IPS-18c (cell line): ENCODE data around the gene THAP6.
"Not testable (repeated sequence)": the region's sequence is repeated elsewhere in the genome, so short reads cannot be mapped to it uniquely, and the experiment has no call there.

Source experiments
- H3K4me3 ChIP-seq: 2 replicates; pipeline ENCODE4 v1.7.0; 2013; ENCODE audit warnings: low read depth, mild to moderate bottlenecking, low read length, moderate library complexity; ENCODE audit not compliant: insufficient read depth
- H3K9me3 ChIP-seq: one replicate; pipeline ENCODE4 v1.6.1; 2013; ENCODE audit warnings: mild to moderate bottlenecking, low read length, moderate library complexity; ENCODE audit not compliant: control insufficient read depth, insufficient read depth

The THAP6 gene

GRCh38 chr4:75514131-75514948, at the start of gene THAP6, which contains the start of gene RCHY1:
TSS of gene THAP6 (plus strand) at chr4:75514473. CDS start at chr4:75515453, 980 bp downstream.
TSS of gene RCHY1 (minus strand) at chr4:75514403. CDS start at chr4:75514286, 117 bp downstream.
- Histone ChIP-seq H3K9me3 (no peaks in the 10 kb centered on the region), H3K4me3 (peak within 1 kb of the TSS; percentile 98)

GRCh38 chr4:75469896-75470295, 44.4 kb upstream of the THAP6 start:
- Histone ChIP-seq H3K9me3 (no peaks in the 10 kb centered on the region), H3K4me3 (no peak overlapping the region)

GRCh38 chr4:75470738-75471137, 43.5 kb upstream of the THAP6 start:
- no peaks in the 10 kb centered on the region for H3K9me3 ChIP-seq
- H3K4me3 ChIP-seq = no peak overlapping the region

- Histone ChIP-seq H3K9me3 (no peaks in the 10 kb centered on the region), H3K4me3 (no peak overlapping the region)
These were observed 37.1 kb upstream of the THAP6 start for GRCh38 chr4:75477201-75477600.

- Histone ChIP-seq H3K4me3 (no peak overlapping the region), H3K9me3 (no peaks in the 10 kb centered on the region)
These were observed 30.1 kb upstream of the THAP6 start for GRCh38 chr4:75484190-75484589.

- Histone ChIP-seq H3K9me3 (no peaks in the 10 kb centered on the region), H3K4me3 (no peak overlapping the region)
These were observed 24.1 kb upstream of the THAP6 start for GRCh38 chr4:75490155-75490554.

GRCh38 chr4:75494563-75494962, 19.7 kb upstream of the THAP6 start:
- Histone ChIP-seq H3K4me3 (no peak overlapping the region), H3K9me3 (no peaks in the 10 kb centered on the region)

- Histone ChIP-seq H3K9me3 (no peaks in the 10 kb centered on the region), H3K4me3 (no peak overlapping the region)
These were observed 18.8 kb upstream of the THAP6 start for GRCh38 chr4:75495476-75495875.

- H3K9me3 ChIP-seq = no peaks in the 10 kb centered on the region
- no peak overlapping the region for H3K4me3 ChIP-seq
These were observed 17.9 kb upstream of the THAP6 start for GRCh38 chr4:75496406-75496805.

GRCh38 chr4:75497133-75497532, 17.1 kb upstream of the THAP6 start:
- Histone ChIP-seq H3K9me3 (no peaks in the 10 kb centered on the region), H3K4me3 (no peak overlapping the region)

- Histone ChIP-seq H3K4me3 (no peak overlapping the region), H3K9me3 (no peaks in the 10 kb centered on the region)
These were observed 16.2 kb upstream of the THAP6 start for GRCh38 chr4:75498041-75498440.

- Histone ChIP-seq H3K4me3 (no peak overlapping the region), H3K9me3 (no peaks in the 10 kb centered on the region)
These were observed 14.4 kb upstream of the THAP6 start for GRCh38 chr4:75499900-75500299.

- Histone ChIP-seq H3K9me3 (no peaks in the 10 kb centered on the region), H3K4me3 (no peak overlapping the region)
These were observed 11.6 kb upstream of the THAP6 start for GRCh38 chr4:75502671-75503070.

- Histone ChIP-seq H3K9me3 (no peaks in the 10 kb centered on the region), H3K4me3 (no peak overlapping the region)
These were observed 8.6 kb upstream of the THAP6 start for GRCh38 chr4:75505630-75506029.

- H3K9me3 ChIP-seq, H3K4me3 ChIP-seq: not testable (repeated sequence)
These were observed 4.7 kb upstream of the THAP6 start for GRCh38 chr4:75509592-75509991.

GRCh38 chr4:75511841-75512240, 2.4 kb upstream of the THAP6 start:
- Histone ChIP-seq H3K4me3 (no peak overlapping the region; the same call in 1 of the 2 replicates), H3K9me3 (no peaks in the 10 kb centered on the region)

GRCh38 chr4:75512386-75513211, 1.7 kb upstream of the THAP6 start:
- Histone ChIP-seq H3K4me3 (peak overlapping the region; percentile 98; the same call in 1 of the 2 replicates), H3K9me3 (no peaks in the 10 kb centered on the region)

- Histone ChIP-seq H3K9me3 (no peaks in the 10 kb centered on the region), H3K4me3 (peak overlapping the region; percentile 98)
These were observed 645 bp upstream of the THAP6 start for GRCh38 chr4:75513526-75514130.
